PC-3 (cell line): ENCODE measurements around the gene DNASE2. TPM values are rescaled to one million over a fixed set of nuclear protein-coding genes. Genes with fewer than 3 reads are reported as not detected.

Source experiments
- ATAC-seq: fragments of 200-7000 bp; cut with Tn5 transposase; 2 replicates; pipeline ENCODE4 v1.9.1; 2020; ENCODE audit warnings: mild to moderate bottlenecking, moderate library complexity
- BruUV-seq: library from RNA; stranded (reverse); fragments of 400-500 nt; replicated peaks from 2 replicates; lab custom pipeline; 2021; lab: Mats Ljungman, UMichigan
- CTCF ChIA-PET: fragments of 300-600 bp; sonication (Branson Sonifier 250); formaldehyde crosslinking; loops from one replicate; lab custom pipeline; 2022; ENCODE audit warnings: antibody characterized with exemption; lab: Charles Lee
- POLR2A ChIA-PET: fragments of 300-600 bp; sonication (Branson Sonifier 250); formaldehyde crosslinking; loops from one replicate; lab custom pipeline; 2022; ENCODE audit warnings: antibody characterized with exemption; ENCODE audit not compliant: unreplicated experiment; lab: Charles Lee
- DNase-seq: peaks from one replicate; pipeline ENCODE4 v3.0.0-alpha.2; 2015
- H2AFZ ChIP-seq: fragments of 300-600 bp; sonication (generic); 2 replicates; pipeline ENCODE4 v1.6.0; 2016; ENCODE audit warnings: antibody characterized with exemption, low read length
- H3F3A ChIP-seq: fragments of 300-600 bp; sonication (generic); one replicate; pipeline ENCODE4 v1.6.0; 2017; ENCODE audit warnings: antibody characterized with exemption, low read length, control low read depth, mild to moderate bottlenecking; ENCODE audit not compliant: unreplicated experiment
- H3K27ac ChIP-seq: fragments of 300-600 bp; sonication (generic); 2 replicates; pipeline ENCODE4 v1.5.1; 2016; ENCODE audit warnings: mild to moderate bottlenecking, low read length
- H3K27me3 ChIP-seq: fragments of 300-600 bp; sonication (generic); 2 replicates; pipeline ENCODE4 v1.6.1; 2016; ENCODE audit warnings: low read length, mixed read lengths
- H3K36me3 ChIP-seq: fragments of 300-600 bp; sonication (generic); 2 replicates; pipeline ENCODE4 v1.6.1; 2016; ENCODE audit warnings: low read depth, mixed run types, low read length, mixed read lengths
- H3K4me1 ChIP-seq: fragments of 300-600 bp; sonication (generic); 2 replicates; pipeline ENCODE4 v1.5.1; 2016; ENCODE audit warnings: low read length; ENCODE audit not compliant: insufficient read depth
- H3K4me2 ChIP-seq: fragments of 300-600 bp; sonication (generic); 2 replicates; pipeline ENCODE4 v1.6.0; 2016; ENCODE audit warnings: low read length
- H3K4me3 ChIP-seq: fragments of 300-600 bp; sonication (generic); 2 replicates; pipeline ENCODE4 v1.5.1; 2016; ENCODE audit warnings: mild to moderate bottlenecking, low read length, mixed read lengths
- H3K79me2 ChIP-seq: fragments of 300-600 bp; sonication (generic); 2 replicates; pipeline ENCODE4 v1.6.1; 2017; ENCODE audit warnings: low read length, mixed read lengths
- H3K9ac ChIP-seq: fragments of 300-600 bp; sonication (generic); 2 replicates; pipeline ENCODE4 v1.6.0; 2016; ENCODE audit warnings: mild to moderate bottlenecking, low read length
- H3K9me2 ChIP-seq: fragments of 300-600 bp; sonication (generic); replicated peaks from 2 replicates; pipeline ENCODE4 v1.6.1; 2016; ENCODE audit warnings: mixed run types, low read length, mixed read lengths
- H3K9me3 ChIP-seq: fragments of 300-600 bp; sonication (generic); 2 replicates; pipeline ENCODE4 v1.6.1; 2016; ENCODE audit warnings: low read length, mixed read lengths
- H4K20me1 ChIP-seq: fragments of 300-600 bp; sonication (generic); 2 replicates; pipeline ENCODE4 v1.6.1; 2016; ENCODE audit warnings: low read length, mixed read lengths
- CTCF ChIP-seq: fragments of 300-600 bp; sonication (generic); conservative IDR thresholded peaks from 2 replicates; pipeline ENCODE4 v1.5.1; 2017; ENCODE audit warnings: antibody characterized with exemption, low read depth, mild to moderate bottlenecking, low read length
- EZH2 ChIP-seq: fragments of 300-600 bp; sonication (generic); IDR thresholded peaks from one replicate; pipeline ENCODE4 v1.6.1; 2017; ENCODE audit warnings: antibody characterized with exemption, mild to moderate bottlenecking, low read length; ENCODE audit not compliant: unreplicated experiment
- EZH2phosphoT487 ChIP-seq: fragments of 300-600 bp; sonication (generic); IDR thresholded peaks from 2 replicates; pipeline ENCODE4 v1.6.1; 2018; ENCODE audit warnings: mild to moderate bottlenecking, antibody characterized with exemption, low read length, borderline replicate concordance
- intact Hi-C: fragments of 100-400 bp; cut with micrococcal nuclease; formaldehyde crosslinking; loops from 2 replicates; pipeline ENCODE4 v1.9.0; 2023
- total RNA-seq: library from RNA; depleted of rRNA; stranded (reverse); fragments of >200 nt; gene quantifications from 2 replicates; pipeline ENCODE4 v1.2.3, GENCODE V29; 2014

Gene DNASE2
- total RNA-seq, 1 experiment from 2014 or later = 48.0 TPM

- H3K79me2 ChIP-seq = 0 out of 2 replicates have a peak, but pooled peaks cover 4% of the 10 kb centered on the region
- peaks cover 9% of the 10 kb centered on the region; the same call in 1 of the 2 replicates for H3K27me3 ChIP-seq
- no peak overlapping the region for H3K4me3 ChIP-seq
- H3K9me2 ChIP-seq = no peaks in the 10 kb centered on the region
- no peaks in the 10 kb centered on the region for H3F3A ChIP-seq
- ChIA-PET POLR2A (no interaction called here), CTCF (no interaction called here)
- intact Hi-C loops = no loop called here
- no peak overlapping the region for H3K9ac ChIP-seq
- TF ChIP-seq CTCF = no peak
- peaks cover 9% of the 10 kb centered on the region; the same call in 1 of the 2 replicates for H3K9me3 ChIP-seq
- DNase-seq (no peak), ATAC-seq (no peak)
- H3K4me1 ChIP-seq = peaks cover 7% of the 10 kb centered on the region; the same call in 1 of the 2 replicates
- H3K36me3 ChIP-seq = no peaks in the 10 kb centered on the region; the same call in 1 of the 2 replicates
- no peak overlapping the region for H2AFZ ChIP-seq
- no TSS peak for BruUV-seq
- H4K20me1 ChIP-seq = no peaks in the 10 kb centered on the region
- H3K4me2 ChIP-seq = no peak overlapping the region
- no peak overlapping the region for H3K27ac ChIP-seq
These were observed 3.3 kb upstream of the DNASE2 start for GRCh38 chr19:12884627-12884925.

- no peaks in the 10 kb centered on the region; the same call in 1 of the 2 replicates for H3K36me3 ChIP-seq
- DNase-seq = no peak
- 0 out of 2 replicates have a peak, but pooled peaks cover 4% of the 10 kb centered on the region for H3K79me2 ChIP-seq
- H3K9me3 ChIP-seq = peaks cover 9% of the 10 kb centered on the region; the same call in 1 of the 2 replicates
- H3K4me2 ChIP-seq = no peak overlapping the region
- H3K9me2 ChIP-seq = no peaks in the 10 kb centered on the region
- no peak for ATAC-seq
- intact Hi-C loops = no loop called here
- H3K27me3 ChIP-seq = peaks cover 9% of the 10 kb centered on the region; the same call in 1 of the 2 replicates
- no peaks in the 10 kb centered on the region for H4K20me1 ChIP-seq
- H2AFZ ChIP-seq = no peak overlapping the region
- no peak overlapping the region for H3K4me3 ChIP-seq
- no peak overlapping the region for H3K27ac ChIP-seq
- BruUV-seq = no TSS peak
- H3K4me1 ChIP-seq = peaks cover 7% of the 10 kb centered on the region; the same call in 1 of the 2 replicates
- CTCF ChIA-PET = no interaction called here
- H3F3A ChIP-seq = no peaks in the 10 kb centered on the region
- no peak overlapping the region for H3K9ac ChIP-seq
- POLR2A ChIA-PET = interaction anchor here (0.6 kb wide), 1 partner anchor 142 kb away, joined by 10 read pairs; no protein-coding TSS in a partner anchor
- TF ChIP-seq CTCF = no peak
- TF ChIP-seq EZH2 = no peak
- no peak for TF ChIP-seq EZH2phosphoT487
These were observed 3.0 kb upstream of the DNASE2 start for GRCh38 chr19:12884202-12884601.

GRCh38 chr19:12882589-12882988 lies 1.3 kb upstream of the DNASE2 start:
- no peaks in the 10 kb centered on the region for H3K9me2 ChIP-seq
- no peaks in the 10 kb centered on the region for H3F3A ChIP-seq
- BruUV-seq = no TSS peak
- ATAC-seq (no peak), DNase-seq (no peak)
- H2AFZ ChIP-seq = no peak overlapping the region
- TF ChIP-seq CTCF (no peak), EZH2 (no peak), EZH2phosphoT487 (no peak)
- H3K9me3 ChIP-seq = peaks cover 9% of the 10 kb centered on the region; the same call in 1 of the 2 replicates
- 0 out of 2 replicates have a peak, but pooled peaks cover 4% of the 10 kb centered on the region for H3K79me2 ChIP-seq
- no peaks in the 10 kb centered on the region; the same call in 1 of the 2 replicates for H3K36me3 ChIP-seq
- ChIA-PET POLR2A (interaction anchor here (0.6 kb wide), 1 partner anchor 211 kb away, joined by 3 read pairs; no protein-coding TSS in a partner anchor), CTCF (interaction anchor here (0.7 kb wide), 1 partner anchor 10 kb away, joined by 5 read pairs; no protein-coding TSS in a partner anchor)
- H3K4me1 ChIP-seq = peaks cover 7% of the 10 kb centered on the region; the same call in 1 of the 2 replicates
- H3K27me3 ChIP-seq = peaks cover 9% of the 10 kb centered on the region; the same call in 1 of the 2 replicates
- H3K9ac ChIP-seq = no peak overlapping the region
- no peak overlapping the region for H3K27ac ChIP-seq
- no peak overlapping the region for H3K4me2 ChIP-seq
- H3K4me3 ChIP-seq = no peak overlapping the region
- no peaks in the 10 kb centered on the region for H4K20me1 ChIP-seq
- intact Hi-C loops = no loop called here
